GM19025 (cell line): ENCODE results near the gene USP54.
"Not testable (repeated sequence)": the region's sequence is repeated elsewhere in the genome, so short reads cannot be mapped to it uniquely, and the experiment has no call there.

Experiments used
- ATAC-seq: cut with Tn5 transposase; IDR thresholded peaks from one replicate; pipeline ENCODE4 v1.9.1; 2021; ENCODE audit warnings: mild to moderate bottlenecking, low read depth, moderate library complexity; ENCODE audit not compliant: unreplicated experiment

Gene USP54, protein sequence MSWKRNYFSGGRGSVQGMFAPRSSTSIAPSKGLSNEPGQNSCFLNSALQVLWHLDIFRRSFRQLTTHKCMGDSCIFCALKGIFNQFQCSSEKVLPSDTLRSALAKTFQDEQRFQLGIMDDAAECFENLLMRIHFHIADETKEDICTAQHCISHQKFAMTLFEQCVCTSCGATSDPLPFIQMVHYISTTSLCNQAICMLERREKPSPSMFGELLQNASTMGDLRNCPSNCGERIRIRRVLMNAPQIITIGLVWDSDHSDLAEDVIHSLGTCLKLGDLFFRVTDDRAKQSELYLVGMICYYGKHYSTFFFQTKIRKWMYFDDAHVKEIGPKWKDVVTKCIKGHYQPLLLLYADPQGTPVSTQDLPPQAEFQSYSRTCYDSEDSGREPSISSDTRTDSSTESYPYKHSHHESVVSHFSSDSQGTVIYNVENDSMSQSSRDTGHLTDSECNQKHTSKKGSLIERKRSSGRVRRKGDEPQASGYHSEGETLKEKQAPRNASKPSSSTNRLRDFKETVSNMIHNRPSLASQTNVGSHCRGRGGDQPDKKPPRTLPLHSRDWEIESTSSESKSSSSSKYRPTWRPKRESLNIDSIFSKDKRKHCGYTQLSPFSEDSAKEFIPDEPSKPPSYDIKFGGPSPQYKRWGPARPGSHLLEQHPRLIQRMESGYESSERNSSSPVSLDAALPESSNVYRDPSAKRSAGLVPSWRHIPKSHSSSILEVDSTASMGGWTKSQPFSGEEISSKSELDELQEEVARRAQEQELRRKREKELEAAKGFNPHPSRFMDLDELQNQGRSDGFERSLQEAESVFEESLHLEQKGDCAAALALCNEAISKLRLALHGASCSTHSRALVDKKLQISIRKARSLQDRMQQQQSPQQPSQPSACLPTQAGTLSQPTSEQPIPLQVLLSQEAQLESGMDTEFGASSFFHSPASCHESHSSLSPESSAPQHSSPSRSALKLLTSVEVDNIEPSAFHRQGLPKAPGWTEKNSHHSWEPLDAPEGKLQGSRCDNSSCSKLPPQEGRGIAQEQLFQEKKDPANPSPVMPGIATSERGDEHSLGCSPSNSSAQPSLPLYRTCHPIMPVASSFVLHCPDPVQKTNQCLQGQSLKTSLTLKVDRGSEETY (N-terminal part only)

GRCh38 chr10:73590881-73591799 lies at the start of gene USP54:
TSS of gene USP54 (minus strand) at chr10:73591342. CDS start at chr10:73575658, 15,684 bp downstream.
- ATAC-seq = no peak

- no peak for ATAC-seq
These were observed 48.1 kb upstream of the USP54 start for GRCh38 chr10:73639286-73639685.

DNA sequence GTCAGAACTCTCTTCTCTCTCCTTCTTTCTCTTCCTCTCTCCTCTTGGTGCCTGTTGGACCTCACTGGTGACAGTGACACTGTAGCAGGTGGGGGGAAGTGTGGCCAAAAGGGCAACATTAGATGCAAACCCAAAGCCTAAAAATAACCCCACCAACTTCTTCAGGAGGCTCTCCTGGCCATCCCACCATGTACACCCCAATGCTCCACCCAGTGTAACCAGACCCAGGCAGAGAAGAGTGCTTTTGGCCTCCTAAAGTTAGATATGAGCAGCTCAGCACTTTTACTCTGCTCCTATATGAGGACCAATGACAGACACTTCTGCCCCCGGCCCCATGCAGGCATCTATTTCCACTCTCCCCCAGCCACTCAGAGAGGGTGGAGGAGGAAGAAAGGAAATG lies 44.6 kb upstream of the USP54 start:
- ATAC-seq = no peak

DNA sequence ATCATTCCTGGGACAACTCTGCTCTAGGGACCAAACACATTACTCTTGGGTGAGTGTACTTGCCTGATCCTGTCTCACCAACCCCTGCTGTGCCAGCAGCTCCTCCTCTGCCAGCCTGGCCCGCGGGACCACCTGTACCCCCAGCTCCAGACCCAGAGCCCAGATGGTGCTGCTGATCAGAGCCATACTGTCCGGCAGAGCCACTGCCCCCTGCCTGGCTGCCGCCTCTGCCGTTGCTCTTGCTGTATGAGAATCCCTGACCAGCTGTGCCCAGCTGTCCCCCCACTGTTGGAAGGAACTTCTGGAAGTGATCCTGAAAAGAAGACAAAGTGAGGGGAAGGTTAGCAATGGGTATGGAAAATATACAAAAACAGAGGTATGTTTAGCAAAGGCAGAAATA lies 43.3 kb upstream of the USP54 start:
- no peak for ATAC-seq

DNA sequence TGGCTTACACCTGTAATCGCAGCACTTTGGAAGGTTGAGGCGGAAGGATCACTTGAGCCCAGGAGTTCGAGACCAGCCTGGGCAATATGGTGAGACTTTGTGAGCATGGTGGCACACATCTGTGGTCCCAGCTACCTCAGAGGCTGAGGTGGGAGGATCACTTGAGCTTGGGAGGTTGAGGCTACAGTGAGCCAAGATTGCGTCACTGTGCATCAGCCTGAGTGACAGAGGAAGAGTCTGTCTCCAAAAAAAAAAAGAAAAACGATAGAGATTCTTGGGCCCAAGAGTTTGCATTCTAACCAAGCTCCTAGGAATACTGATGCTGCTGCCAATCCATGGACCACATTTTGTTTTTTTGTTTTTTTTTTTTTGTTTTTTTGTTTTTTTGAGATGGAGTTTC lies 38.0 kb upstream of the USP54 start:
- no peak for ATAC-seq

DNA sequence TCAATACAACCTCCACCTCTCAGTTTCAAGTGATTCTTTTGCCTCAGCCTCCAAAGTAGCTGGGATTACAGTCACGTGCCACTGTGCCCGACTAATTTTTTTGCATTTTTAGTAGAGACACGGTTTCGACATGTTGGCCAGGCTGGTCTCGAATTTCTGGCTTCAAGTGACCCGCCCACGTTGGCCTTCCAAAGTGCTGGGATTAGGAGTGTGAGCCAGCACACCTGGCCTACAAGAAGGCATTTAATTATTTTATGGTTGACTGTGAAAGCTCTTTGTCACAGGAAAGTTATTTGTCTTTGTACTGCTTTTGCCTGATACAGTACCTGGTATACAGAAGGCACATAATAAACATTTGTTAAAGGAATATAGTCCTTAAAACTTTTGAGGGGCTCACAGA lies 37.3 kb upstream of the USP54 start:
- no peak for ATAC-seq

DNA sequence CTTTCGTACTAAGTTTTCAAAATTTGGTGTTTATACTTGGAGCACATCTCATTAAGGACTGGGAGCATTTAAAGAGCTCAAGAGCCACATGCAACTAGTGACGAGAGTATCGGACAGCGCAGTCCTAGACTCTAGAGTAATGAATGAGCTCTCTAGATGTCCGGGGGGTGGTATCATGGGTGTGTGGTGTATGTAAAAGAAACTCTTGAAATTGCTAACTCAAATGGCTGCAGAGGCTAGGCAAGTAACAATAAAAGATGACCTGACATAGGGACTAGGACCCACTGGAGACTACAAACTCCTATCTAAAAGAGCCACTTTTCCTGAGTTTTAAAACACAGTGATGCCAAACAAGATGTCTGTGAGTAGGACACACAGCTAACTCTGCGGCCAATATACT lies 36.2 kb upstream of the USP54 start:
- no peak for ATAC-seq

- ATAC-seq = peak; percentile 97
These were observed 35.0 kb upstream of the USP54 start for GRCh38 chr10:73625884-73626752.

DNA sequence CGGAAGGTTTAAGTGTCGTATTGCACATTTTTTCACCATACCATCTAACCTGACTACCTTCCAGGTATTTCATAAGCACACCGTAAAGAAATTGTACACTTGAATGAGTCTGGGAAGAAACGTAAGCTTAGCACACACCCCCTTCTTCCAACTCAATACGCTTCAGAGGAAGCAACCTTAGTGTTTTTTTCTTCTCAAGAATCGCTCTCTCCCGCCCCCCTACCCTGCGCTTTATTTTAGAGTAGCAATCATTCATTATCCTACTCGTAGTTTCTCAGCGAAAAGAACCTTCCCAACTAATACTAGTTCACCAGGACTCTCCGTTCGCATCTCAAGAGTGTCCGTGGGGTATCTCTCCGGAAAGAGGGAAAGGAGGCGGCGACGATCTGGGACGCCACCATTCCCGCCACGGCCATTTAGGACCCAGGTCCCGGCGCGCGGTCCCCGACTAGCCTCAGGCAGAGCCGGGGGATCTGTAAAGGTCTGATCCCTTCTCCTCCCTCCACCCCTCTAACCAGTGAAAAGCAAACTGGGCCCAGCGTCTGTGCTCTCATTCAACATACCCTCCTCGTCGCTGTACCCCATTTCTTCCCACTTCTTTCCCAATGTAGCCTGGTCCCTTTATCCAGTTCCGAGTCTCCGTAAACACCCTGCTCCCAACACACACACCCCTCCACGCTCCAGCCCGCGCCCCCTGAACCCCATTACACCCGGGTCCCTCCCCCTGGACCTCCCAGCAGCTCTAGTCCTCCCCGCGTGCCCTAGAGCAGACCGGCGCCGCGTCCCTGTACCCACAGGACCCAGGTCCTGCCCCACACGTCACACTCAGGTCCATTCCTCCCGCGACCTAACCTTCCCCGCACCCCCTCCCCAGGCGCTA lies 34.1 kb upstream of the USP54 start:
- ATAC-seq = peak; percentile 26

DNA sequence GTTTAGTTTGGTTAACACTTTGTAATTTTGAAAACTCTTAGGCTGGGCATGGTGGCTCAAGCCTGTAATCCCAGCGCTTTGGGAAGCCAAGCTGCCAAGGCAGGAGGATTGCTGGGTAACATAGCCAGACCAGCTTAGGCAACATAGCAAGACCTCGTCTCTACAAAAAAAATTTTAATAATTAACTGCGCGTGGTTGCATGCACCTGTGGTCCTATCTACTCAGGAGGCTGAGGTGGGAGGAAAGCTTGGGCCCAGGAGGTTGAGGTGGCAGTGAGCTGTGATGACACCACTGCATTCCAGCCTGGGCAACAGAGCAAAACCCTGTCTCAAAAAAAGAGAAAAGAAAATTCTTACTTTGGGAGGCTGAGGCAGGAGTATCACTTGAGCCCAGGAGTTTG lies 31.9 kb upstream of the USP54 start:
- no peak for ATAC-seq

DNA sequence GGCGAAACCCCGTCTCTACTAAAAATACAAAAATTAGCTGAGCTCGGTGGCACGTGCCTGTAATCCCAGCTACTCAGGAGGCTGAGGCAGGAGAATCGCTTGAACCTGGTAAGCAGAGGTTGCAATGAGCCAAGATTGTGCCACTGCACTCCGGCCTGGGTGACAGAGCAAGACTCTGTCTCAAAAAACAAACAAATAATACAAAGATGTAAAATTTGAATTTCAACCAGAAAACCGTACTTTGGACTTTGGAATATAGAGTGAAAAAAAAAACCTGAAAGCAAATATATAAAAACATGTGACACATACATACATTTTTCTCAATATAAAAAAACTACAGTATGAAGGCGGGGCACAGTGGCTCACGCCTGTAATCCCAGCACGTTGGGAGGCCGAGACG lies 29.8 kb upstream of the USP54 start:
- not testable (repeated sequence) for ATAC-seq

GRCh38 chr10:73617143-73617542 lies 26.0 kb upstream of the USP54 start:
- ATAC-seq = not testable (repeated sequence)

- ATAC-seq = no peak
These were observed 23.6 kb upstream of the USP54 start for GRCh38 chr10:73614720-73615119.

GRCh38 chr10:73609116-73609515 lies 18.0 kb upstream of the USP54 start:
- ATAC-seq = no peak

- ATAC-seq = no peak
These were observed 10.4 kb upstream of the USP54 start for GRCh38 chr10:73601486-73601921.

DNA sequence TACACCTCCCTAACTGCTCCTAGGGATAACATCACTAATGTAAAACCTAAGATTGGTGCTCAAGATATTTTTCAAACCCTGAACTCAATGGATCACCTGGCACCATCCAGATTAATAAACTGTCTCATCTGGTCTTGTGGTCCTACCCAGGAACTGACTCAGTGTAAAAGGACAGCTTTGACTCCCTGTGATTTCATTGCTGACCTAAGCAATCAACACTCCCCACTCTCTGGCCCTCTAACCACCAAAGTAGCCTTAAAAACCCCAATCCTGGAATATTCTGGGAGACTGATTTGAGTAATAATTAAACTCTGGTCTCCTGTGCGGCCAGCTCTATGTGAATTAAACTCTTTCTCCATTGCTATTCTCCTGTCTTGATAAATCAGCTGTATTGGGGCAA lies 6.2 kb upstream of the USP54 start:
- no peak for ATAC-seq

DNA sequence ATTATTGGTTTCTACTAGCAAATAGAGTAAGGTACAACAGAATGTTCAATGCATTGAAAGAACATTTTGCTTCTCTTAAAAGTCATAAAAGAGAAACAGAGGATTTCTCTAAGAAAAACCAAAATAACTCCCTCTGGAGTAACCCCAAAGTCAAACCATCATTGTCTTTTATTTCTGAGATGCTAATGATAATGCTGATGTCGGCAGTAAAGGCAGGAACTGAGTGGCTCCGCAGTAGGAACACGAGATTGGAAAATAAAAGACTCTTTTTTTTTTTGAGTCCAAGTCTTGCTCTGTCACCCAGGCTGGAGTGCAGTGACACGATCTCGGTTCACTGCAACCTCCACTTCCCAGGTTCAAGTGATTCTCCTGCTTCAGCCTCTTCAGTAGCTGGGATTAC lies 2.7 kb upstream of the USP54 start:
- no peak for ATAC-seq

DNA sequence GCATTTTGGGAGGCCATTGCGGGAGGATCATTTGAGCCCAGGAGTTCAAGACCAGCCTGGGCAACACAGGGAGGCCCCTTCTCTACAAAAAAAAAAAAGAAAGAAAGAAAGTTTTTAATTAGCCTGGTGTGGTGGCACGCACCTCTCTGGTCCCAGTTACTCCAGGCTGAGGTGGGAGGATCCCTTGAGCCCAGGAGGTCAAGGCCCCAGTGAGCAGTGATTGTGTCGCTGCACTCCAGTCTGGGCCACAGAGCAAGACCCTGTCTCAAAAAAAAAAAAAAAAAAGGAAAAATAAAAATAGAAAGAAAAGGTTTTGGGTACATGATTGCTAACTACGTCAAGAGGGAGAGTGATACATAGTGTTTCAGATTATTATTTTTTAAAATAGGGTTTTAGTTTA lies 2.0 kb upstream of the USP54 start:
- ATAC-seq = no peak
